ENCODE results near the gene SULT1C4.

DNA sequence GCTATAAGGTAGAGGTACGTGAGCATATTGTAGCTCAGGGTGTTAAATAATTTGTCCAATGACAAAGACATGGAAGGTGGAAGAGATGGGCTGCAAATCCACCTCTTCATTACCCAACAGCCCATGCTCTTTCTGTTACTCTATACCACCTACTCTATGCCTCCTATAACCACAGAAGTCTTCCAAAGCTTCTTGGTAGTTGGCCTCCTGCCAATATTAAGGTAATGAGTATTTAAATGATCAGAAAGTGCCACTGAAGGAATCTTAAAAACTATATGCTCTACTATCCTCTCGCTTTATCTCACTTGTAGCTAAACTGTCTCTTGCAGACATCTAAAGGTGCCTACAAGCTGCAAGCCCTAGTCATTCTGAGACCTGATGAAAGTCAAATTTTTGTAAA, 48.0 kb upstream of the SULT1C4 start:
- TF ChIP-seq, protein P1, sequence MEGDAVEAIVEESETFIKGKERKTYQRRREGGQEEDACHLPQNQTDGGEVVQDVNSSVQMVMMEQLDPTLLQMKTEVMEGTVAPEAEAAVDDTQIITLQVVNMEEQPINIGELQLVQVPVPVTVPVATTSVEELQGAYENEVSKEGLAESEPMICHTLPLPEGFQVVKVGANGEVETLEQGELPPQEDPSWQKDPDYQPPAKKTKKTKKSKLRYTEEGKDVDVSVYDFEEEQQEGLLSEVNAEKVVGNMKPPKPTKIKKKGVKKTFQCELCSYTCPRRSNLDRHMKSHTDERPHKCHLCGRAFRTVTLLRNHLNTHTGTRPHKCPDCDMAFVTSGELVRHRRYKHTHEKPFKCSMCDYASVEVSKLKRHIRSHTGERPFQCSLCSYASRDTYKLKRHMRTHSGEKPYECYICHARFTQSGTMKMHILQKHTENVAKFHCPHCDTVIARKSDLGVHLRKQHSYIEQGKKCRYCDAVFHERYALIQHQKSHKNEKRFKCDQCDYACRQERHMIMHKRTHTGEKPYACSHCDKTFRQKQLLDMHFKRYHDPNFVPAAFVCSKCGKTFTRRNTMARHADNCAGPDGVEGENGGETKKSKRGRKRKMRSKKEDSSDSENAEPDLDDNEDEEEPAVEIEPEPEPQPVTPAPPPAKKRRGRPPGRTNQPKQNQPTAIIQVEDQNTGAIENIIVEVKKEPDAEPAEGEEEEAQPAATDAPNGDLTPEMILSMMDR (IDR thresholded peaks at IDR 0.05 in 4 of 5, conservative IDR thresholded peaks at IDR 0.05 in 1 of 5), result no peak
- TF ChIP-seq POLR2A (IDR thresholded peaks at IDR 0.05), result no peak

Data from gastrocnemius medialis (tissue), 4 donors.